OCI-LY3 (cell line): ENCODE data around the gene STPG4.

Experiments used
- H2AFZ ChIP-seq: fragments of 200-600, 300-600 bp; shearing (Covaris generic); 2 replicates; pipeline ENCODE4 v1.6.0; 2014; ENCODE audit warnings: antibody characterized with exemption, low read depth, low read length
- H3K27ac ChIP-seq: fragments of 200-600, 300-600 bp; sonication (generic); 2 replicates; pipeline ENCODE4 v1.5.1; 2014; ENCODE audit warnings: mild to moderate bottlenecking, low read length, moderate library complexity, mixed read lengths
- H3K27me3 ChIP-seq: fragments of 200-600, 300-600 bp; sonication (generic); 2 replicates; pipeline ENCODE4 v1.6.1; 2014; ENCODE audit warnings: low read depth, low read length, mixed read lengths
- H3K36me3 ChIP-seq: fragments of 200-600, 300-600 bp; sonication (generic); replicated peaks from 2 replicates; pipeline ENCODE3; 2014; ENCODE audit warnings: low read depth, low read length, mixed read lengths
- H3K4me1 ChIP-seq: fragments of 300-600, 200-600 bp; sonication (generic); 2 replicates; pipeline ENCODE4 v1.6.1; 2014; ENCODE audit warnings: low read length, mixed read lengths
- H3K4me2 ChIP-seq: fragments of 200-600, 300-600 bp; sonication (generic); 2 replicates; pipeline ENCODE4 v1.6.1; 2014; ENCODE audit warnings: low read length, mixed read lengths
- H3K4me3 ChIP-seq: fragments of 300-600, 200-600 bp; sonication (generic); 2 replicates; pipeline ENCODE4 v1.5.1; 2014; ENCODE audit warnings: antibody characterized with exemption, mild to moderate bottlenecking, low read length, moderate library complexity
- H3K79me2 ChIP-seq: fragments of 300-600, 200-600 bp; shearing (Covaris generic); 2 replicates; pipeline ENCODE4 v1.6.1; 2014; ENCODE audit warnings: mild to moderate bottlenecking, low read length, mixed read lengths
- H3K9ac ChIP-seq: fragments of 300-600, 200-600 bp; shearing (Covaris generic); 2 replicates; pipeline ENCODE4 v1.6.0; 2014; ENCODE audit warnings: mild to moderate bottlenecking, low read length, moderate library complexity
- H3K9me3 ChIP-seq: fragments of 200-600, 300-600 bp; shearing (Covaris generic); 2 replicates; pipeline ENCODE4 v1.6.1; 2014; ENCODE audit warnings: low read length, mixed read lengths; ENCODE audit not compliant: insufficient read depth
- H4K20me1 ChIP-seq: fragments of 200-600, 300-600 bp; sonication (generic); 2 replicates; pipeline ENCODE4 v1.6.1; 2016; ENCODE audit warnings: low read length, mixed read lengths; ENCODE audit not compliant: insufficient read depth
- EZH2phosphoT487 ChIP-seq: fragments of 200-600 bp; shearing (Covaris generic); IDR thresholded peaks from 2 replicates; pipeline ENCODE4 v1.6.1; 2018; ENCODE audit warnings: antibody characterized with exemption, mixed run types, low read depth
- TF ChIP-seq, protein P1 (sequence below): fragments of 200-600, 300-600 bp; sonication (generic); IDR thresholded peaks from 2 replicates; pipeline ENCODE4 v1.5.1; 2014; ENCODE audit warnings: antibody characterized with exemption, low read length, low read depth

STPG4 gene

DNA sequence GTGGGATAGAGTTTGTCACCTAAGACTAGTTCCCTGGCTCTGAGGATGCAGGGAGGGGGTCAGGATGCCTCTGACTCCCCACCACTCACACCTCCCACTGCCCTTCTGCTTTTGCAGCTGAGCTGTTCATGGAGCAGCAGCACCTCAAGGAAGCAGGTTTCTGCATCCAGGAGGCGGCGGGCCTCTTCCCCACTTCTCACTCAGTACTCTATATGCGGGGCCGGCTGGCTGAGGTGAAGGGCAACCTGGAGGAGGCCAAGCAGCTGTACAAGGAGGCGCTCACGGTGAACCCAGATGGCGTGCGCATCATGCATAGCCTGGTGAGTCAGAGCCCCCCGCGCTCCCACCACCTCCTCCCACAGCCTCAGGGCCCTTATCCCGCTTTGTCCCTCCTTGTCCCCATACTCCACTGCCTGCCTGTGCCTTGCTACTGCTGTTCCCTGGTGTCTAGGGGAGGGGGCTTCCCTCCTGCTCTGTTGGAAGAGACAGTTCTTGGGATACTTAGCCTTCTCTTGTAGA lies 94.4 kb downstream of the STPG4 start:
- TF ChIP-seq, protein P1, sequence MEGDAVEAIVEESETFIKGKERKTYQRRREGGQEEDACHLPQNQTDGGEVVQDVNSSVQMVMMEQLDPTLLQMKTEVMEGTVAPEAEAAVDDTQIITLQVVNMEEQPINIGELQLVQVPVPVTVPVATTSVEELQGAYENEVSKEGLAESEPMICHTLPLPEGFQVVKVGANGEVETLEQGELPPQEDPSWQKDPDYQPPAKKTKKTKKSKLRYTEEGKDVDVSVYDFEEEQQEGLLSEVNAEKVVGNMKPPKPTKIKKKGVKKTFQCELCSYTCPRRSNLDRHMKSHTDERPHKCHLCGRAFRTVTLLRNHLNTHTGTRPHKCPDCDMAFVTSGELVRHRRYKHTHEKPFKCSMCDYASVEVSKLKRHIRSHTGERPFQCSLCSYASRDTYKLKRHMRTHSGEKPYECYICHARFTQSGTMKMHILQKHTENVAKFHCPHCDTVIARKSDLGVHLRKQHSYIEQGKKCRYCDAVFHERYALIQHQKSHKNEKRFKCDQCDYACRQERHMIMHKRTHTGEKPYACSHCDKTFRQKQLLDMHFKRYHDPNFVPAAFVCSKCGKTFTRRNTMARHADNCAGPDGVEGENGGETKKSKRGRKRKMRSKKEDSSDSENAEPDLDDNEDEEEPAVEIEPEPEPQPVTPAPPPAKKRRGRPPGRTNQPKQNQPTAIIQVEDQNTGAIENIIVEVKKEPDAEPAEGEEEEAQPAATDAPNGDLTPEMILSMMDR, result no peak
- TF ChIP-seq EZH2phosphoT487, result no peak
- H3K27me3 ChIP-seq, result no peaks in the 10 kb centered on the region
- no peaks in the 10 kb centered on the region for H3K4me1 ChIP-seq
- H3K79me2 ChIP-seq, result no peaks in the 10 kb centered on the region
- peaks cover 14% of the 10 kb centered on the region for H3K36me3 ChIP-seq
- no peaks in the 10 kb centered on the region for H3K9me3 ChIP-seq
- H4K20me1 ChIP-seq, result no peaks in the 10 kb centered on the region
- no peak overlapping the region for H3K4me3 ChIP-seq
- H3K4me2 ChIP-seq, result no peak overlapping the region
- H3K27ac ChIP-seq, result no peak overlapping the region
- no peak overlapping the region for H3K9ac ChIP-seq
- no peak overlapping the region for H2AFZ ChIP-seq

GRCh38 chr2:47058003-47058931 lies 96.8 kb downstream of the STPG4 start:
- no peak overlapping the region for H3K4me2 ChIP-seq
- no peak overlapping the region for H3K4me3 ChIP-seq
- H3K27me3 ChIP-seq, result no peaks in the 10 kb centered on the region
- TF ChIP-seq, protein P1, result no peak
- no peak for TF ChIP-seq EZH2phosphoT487
- H2AFZ ChIP-seq, result no peak overlapping the region
- no peaks in the 10 kb centered on the region for H3K4me1 ChIP-seq
- peaks cover 13% of the 10 kb centered on the region for H3K36me3 ChIP-seq
- H3K79me2 ChIP-seq, result no peaks in the 10 kb centered on the region
- no peak overlapping the region for H3K9ac ChIP-seq
- H3K9me3 ChIP-seq, result no peaks in the 10 kb centered on the region
- H3K27ac ChIP-seq, result no peak overlapping the region
- H4K20me1 ChIP-seq, result no peaks in the 10 kb centered on the region

GRCh38 chr2:47057687-47058002 lies 97.5 kb downstream of the STPG4 start:
- Histone ChIP-seq H2AFZ (no peak overlapping the region), H3K9ac (no peak overlapping the region), H4K20me1 (no peaks in the 10 kb centered on the region), H3K36me3 (peaks cover 9% of the 10 kb centered on the region), H3K4me1 (no peaks in the 10 kb centered on the region), H3K27me3 (no peaks in the 10 kb centered on the region), H3K79me2 (no peaks in the 10 kb centered on the region), H3K4me3 (no peak overlapping the region), H3K9me3 (no peaks in the 10 kb centered on the region), H3K27ac (no peak overlapping the region), H3K4me2 (no peak overlapping the region)
- no peak for TF ChIP-seq EZH2phosphoT487
- TF ChIP-seq, protein P1, result no peak

DNA sequence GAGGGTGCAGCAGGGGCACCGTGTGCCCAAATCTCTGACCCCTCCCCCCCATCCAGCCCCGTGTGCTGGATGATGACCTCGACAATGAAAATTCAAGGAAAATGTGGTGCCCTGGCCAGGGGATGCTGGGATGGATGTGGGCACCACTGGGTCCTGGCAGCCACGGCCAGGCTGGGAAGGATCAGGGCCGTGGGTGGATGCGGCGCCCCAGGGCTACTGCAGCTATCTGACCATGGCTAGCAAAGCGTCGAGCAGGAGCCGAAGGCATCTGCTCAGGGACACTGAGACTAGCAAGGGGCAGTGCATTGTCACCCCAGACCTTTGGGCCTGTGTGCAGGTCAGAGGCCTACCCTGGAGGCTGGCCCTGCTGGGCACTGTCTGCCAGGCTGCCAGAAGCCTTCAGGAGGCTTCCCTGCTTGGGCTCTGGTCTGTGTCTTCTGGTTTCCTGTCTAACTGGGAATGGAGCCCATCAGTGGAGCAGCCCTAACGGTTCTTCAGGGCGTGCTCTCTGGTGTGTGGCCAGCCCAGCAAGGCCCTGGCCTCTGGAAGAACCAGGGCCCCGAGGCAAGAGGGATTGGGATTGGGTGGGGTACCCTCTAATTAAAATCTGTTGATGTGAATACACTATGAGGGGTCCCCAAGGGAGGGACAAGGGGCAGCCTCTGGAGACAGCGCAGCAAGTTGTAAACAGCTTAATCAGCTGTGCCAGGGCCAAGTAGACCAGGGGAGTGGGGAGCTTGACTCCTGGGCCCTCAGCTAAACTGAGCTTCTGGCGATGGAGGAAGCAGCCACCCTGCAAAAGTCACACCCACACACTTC lies 98.0 kb downstream of the STPG4 start:
- TF ChIP-seq, protein P1, result no peak
- Histone ChIP-seq H3K9me3 (no peaks in the 10 kb centered on the region), H3K4me3 (no peak overlapping the region), H3K27ac (no peak overlapping the region), H3K9ac (no peak overlapping the region), H3K4me1 (no peaks in the 10 kb centered on the region), H3K27me3 (no peaks in the 10 kb centered on the region), H4K20me1 (no peaks in the 10 kb centered on the region), H3K36me3 (peaks cover 9% of the 10 kb centered on the region), H2AFZ (no peak overlapping the region), H3K4me2 (no peak overlapping the region), H3K79me2 (no peaks in the 10 kb centered on the region)
